Stimulated activated CD4-positive, alpha-beta T cell treated with anti-CD3 and anti-CD28 coated beads, Interleukin-1b, Interleukin-23, amount 100 ng/mL, for 4 hours (primary cell): ENCODE measurements around the gene SPATA46.
"Not testable (repeated sequence)": the region's sequence is repeated elsewhere in the genome, so short reads cannot be mapped to it uniquely, and the experiment has no call there.

ENCODE experiments used
- DNase-seq, 2 donors: peaks; one replicate each; pipeline ENCODE4 v3.0.0-alpha.2; 2020; ENCODE audit warnings: low read depth in 2 of 2

The SPATA46 gene

GRCh38 chr1:162376691-162377090, at the start of gene SPATA46:
Gene SPATA46 (minus strand): TSS chr1:162376854. CDS start chr1:162376790, 64 bp downstream.
- no peak for DNase-seq

- DNase-seq: no peak
These were observed 46.2 kb upstream of the SPATA46 start for GRCh38 chr1:162422662-162423375.

- no peak for DNase-seq
These were observed 44.9 kb upstream of the SPATA46 start for GRCh38 chr1:162421258-162422164.

- DNase-seq: no peak
These were observed 43.5 kb upstream of the SPATA46 start for GRCh38 chr1:162420120-162420519.

GRCh38 chr1:162419450-162419931, 42.8 kb upstream of the SPATA46 start:
- DNase-seq: not testable (repeated sequence)

- not testable (repeated sequence) for DNase-seq
These were observed 41.9 kb upstream of the SPATA46 start for GRCh38 chr1:162418584-162418983.

GRCh38 chr1:162417650-162418049, 41.0 kb upstream of the SPATA46 start:
- DNase-seq: no peak

GRCh38 chr1:162416909-162417308, 40.3 kb upstream of the SPATA46 start:
- DNase-seq: no peak

- no peak for DNase-seq
These were observed 39.6 kb upstream of the SPATA46 start for GRCh38 chr1:162416215-162416614.

- no peak for DNase-seq
These were observed 35.3 kb upstream of the SPATA46 start, which contains the start of gene SH2D1B for GRCh38 chr1:162412002-162412401. Gene SH2D1B (minus strand): TSS chr1:162412136. CDS start chr1:162412016, 120 bp downstream.

- DNase-seq: no peak
These were observed 30.9 kb upstream of the SPATA46 start for GRCh38 chr1:162407539-162407938.

GRCh38 chr1:162406811-162407210, 30.2 kb upstream of the SPATA46 start:
- DNase-seq: no peak

- DNase-seq: no peak
These were observed 29.1 kb upstream of the SPATA46 start for GRCh38 chr1:162405800-162406199.

GRCh38 chr1:162404550-162405160, 28.0 kb upstream of the SPATA46 start:
- no peak for DNase-seq

- DNase-seq: no peak
These were observed 24.2 kb upstream of the SPATA46 start for GRCh38 chr1:162400790-162401355.

GRCh38 chr1:162398999-162399580, 22.4 kb upstream of the SPATA46 start:
- no peak for DNase-seq

GRCh38 chr1:162397943-162398560, 21.4 kb upstream of the SPATA46 start:
- DNase-seq: no peak

- DNase-seq: no peak
These were observed 20.4 kb upstream of the SPATA46 start for GRCh38 chr1:162397039-162397448.

GRCh38 chr1:162396201-162396906, 19.7 kb upstream of the SPATA46 start:
- DNase-seq: no peak
